Measurements from ENCODE around the gene ACP2.

Gene ACP2

DNA sequence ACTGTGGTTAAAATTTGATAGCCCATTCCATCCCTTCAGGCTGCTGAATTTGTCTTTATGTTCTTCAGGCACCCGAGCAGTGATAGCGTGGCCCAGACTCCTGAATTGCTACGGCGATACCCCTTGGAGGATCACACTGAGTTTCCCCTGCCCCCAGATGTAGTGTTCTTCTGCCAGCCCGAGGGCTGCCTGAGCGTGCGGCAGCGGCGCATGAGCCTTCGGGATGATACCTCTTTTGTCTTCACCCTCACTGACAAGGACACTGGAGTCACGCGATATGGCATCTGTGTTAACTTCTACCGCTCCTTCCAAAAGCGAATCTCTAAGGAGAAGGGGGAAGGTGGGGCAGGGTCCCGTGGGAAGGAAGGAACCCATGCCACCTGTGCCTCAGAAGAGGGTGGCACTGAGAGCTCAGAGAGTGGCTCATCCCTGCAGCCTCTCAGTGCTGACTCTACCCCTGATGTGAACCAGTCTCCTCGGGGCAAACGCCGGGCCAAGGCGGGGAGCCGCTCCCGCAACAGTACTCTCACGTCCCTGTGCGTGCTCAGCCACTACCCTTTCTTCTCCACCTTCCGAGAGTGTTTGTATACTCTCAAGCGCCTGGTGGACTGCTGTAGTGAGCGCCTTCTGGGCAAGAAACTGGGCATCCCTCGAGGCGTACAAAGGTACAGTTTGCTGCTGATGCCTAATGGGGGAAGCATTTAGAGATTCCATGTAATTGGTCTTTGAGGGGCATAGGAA, 26.1 kb upstream of the ACP2 start:
- DNase-seq (ENCODE audit: low read depth): no peak
- no peak overlapping the region for H3K4me3 ChIP-seq (ENCODE audit: control insufficient read depth, low read depth, low read length)
- TF ChIP-seq, protein P1, sequence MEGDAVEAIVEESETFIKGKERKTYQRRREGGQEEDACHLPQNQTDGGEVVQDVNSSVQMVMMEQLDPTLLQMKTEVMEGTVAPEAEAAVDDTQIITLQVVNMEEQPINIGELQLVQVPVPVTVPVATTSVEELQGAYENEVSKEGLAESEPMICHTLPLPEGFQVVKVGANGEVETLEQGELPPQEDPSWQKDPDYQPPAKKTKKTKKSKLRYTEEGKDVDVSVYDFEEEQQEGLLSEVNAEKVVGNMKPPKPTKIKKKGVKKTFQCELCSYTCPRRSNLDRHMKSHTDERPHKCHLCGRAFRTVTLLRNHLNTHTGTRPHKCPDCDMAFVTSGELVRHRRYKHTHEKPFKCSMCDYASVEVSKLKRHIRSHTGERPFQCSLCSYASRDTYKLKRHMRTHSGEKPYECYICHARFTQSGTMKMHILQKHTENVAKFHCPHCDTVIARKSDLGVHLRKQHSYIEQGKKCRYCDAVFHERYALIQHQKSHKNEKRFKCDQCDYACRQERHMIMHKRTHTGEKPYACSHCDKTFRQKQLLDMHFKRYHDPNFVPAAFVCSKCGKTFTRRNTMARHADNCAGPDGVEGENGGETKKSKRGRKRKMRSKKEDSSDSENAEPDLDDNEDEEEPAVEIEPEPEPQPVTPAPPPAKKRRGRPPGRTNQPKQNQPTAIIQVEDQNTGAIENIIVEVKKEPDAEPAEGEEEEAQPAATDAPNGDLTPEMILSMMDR (IDR thresholded peaks at IDR 0.05; ENCODE audit: control insufficient read depth, insufficient read depth, low read depth, low read length, missing control alignments): no peak

DNA sequence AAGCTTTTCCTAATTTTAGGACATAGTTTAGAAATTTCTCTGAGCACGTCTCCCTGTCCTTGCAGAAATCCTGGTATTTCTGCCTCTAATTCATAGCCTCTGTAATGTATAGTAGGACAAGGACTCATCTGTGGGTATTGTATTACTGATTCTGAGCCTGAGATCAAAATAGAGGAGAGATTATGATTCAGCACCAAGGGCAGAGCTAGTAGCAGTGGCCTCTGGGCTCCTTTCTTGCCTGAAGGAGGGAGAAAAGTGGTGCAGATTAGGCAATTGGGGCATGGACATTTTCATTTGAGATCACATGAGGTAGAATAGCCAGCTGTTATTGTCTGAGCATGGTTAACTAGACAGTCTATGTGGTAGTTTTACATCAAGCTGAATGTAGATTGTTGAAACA, 24.1 kb upstream of the ACP2 start:
- TF ChIP-seq, protein P1 (IDR thresholded peaks at IDR 0.05; ENCODE audit: control insufficient read depth, insufficient read depth, low read depth, low read length, missing control alignments): no peak
- no peak for DNase-seq (ENCODE audit: low read depth)
- no peak overlapping the region for H3K4me3 ChIP-seq (ENCODE audit: control insufficient read depth, low read depth, low read length)

DNA sequence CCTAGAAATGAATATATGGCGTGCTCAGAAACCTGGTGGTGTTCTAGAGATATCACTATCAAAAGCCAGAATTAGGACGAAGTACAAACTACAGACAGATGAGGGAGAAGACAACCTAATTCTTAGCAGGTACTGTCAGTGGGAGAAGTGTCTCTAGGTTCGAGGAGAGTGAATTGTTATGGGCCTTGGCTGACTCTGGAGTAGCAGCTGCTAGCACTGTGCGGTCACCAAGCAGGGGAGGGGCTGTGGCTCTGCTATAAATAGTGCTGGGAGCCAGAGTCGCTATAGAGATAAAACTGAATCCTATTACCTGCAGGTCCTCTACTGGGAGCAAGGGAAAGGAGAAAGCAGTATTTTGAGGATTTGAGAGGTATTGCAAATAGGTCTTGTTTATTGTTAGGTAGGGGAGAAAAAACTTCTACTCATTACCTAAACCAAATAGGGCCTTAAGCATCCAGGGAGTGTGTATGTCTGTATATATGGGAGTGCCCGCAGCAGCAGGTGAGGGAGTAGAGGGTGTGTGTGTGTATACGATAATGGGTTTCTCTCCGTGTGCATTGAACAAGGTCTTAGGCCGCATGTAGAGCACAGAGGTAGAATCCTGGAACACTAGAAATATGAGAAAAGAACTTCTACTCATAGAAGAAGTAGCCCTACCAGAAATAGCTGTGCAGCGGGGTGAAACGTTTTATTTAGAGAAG, 23.5 kb upstream of the ACP2 start:
- no peak overlapping the region for H3K4me3 ChIP-seq (ENCODE audit: control insufficient read depth, low read depth, low read length)
- TF ChIP-seq, protein P1 (IDR thresholded peaks at IDR 0.05; ENCODE audit: control insufficient read depth, insufficient read depth, low read depth, low read length, missing control alignments): no peak
- no peak for DNase-seq (ENCODE audit: low read depth)

DNA sequence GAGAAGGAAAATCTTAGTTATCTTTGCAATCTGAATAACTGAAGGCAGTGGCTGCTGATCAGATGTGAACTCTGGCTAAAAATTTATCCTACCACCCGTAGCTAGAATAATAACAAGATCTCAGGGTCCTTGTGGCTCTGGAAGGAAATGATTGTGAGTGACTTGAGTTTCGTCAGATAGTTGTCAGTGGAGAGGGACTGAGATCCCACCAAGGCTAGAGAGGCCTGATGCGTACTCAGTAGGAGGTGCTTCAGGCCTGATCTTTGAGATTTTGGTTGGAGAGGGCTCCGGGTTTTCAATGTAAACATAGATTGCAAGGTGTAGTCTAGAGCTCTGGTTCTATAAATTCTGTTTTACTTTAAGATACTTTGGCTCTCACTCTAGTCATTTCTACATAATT, 22.7 kb upstream of the ACP2 start:
- H3K4me3 ChIP-seq (ENCODE audit: control insufficient read depth, low read depth, low read length): peak overlapping the region; percentile 81; the same call in 1 of the 2 replicates

DNA sequence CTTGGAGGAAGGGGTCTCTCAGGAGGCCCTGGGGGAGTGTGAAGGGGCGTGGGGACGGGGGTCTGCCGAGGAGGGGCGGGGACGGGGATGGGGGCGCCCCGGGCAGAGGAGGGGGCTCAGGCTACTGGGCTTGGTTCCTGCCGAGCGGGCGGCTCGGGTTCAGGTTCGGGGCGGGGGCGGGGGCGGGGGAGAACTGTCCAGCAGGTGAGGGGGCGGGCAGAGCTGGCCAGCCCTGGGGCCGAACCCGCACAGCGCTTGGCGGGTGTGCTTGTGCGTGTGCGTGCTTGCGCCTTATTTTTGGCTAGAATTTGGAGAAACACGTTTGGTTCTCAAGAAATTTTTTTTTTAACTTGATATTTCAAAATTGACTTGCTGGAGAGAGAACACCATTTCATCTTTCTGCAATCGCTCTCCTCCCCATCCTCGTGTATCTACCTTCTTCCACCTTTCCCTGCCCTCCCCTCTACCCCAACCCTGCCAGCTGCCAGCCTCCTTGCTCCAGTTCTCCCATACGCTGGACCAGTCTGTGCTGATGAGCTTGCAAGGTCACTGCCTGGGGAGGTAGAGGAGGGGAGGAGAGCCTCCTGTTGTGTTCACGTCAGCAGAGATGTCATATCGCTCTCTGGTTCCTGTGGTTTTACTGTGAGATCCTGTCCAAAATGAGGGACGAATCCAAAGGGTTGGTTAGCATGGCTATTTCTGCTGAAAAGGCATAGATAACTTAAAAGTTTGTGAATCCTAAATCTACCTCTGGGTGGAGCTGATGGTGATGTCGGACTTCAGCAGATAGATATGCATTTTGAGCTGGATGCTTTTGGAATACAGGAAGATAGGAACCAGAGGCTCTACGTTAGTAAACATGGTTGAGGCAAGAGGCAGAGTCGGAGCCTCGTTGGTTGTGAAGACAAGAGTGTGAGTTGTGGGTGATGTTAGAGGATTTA, 22.0 kb upstream of the ACP2 start:
- TF ChIP-seq, protein P1 (IDR thresholded peaks at IDR 0.05; ENCODE audit: control insufficient read depth, insufficient read depth, low read depth, low read length, missing control alignments): peak; percentile 27
- no peak for DNase-seq (ENCODE audit: low read depth)

More for the DNA sequence above, 22.7 kb upstream of the ACP2 start:
- DNase-seq (ENCODE audit: low read depth): no peak
- TF ChIP-seq, protein P1 (IDR thresholded peaks at IDR 0.05; ENCODE audit: control insufficient read depth, insufficient read depth, low read depth, low read length, missing control alignments): no peak

DNA sequence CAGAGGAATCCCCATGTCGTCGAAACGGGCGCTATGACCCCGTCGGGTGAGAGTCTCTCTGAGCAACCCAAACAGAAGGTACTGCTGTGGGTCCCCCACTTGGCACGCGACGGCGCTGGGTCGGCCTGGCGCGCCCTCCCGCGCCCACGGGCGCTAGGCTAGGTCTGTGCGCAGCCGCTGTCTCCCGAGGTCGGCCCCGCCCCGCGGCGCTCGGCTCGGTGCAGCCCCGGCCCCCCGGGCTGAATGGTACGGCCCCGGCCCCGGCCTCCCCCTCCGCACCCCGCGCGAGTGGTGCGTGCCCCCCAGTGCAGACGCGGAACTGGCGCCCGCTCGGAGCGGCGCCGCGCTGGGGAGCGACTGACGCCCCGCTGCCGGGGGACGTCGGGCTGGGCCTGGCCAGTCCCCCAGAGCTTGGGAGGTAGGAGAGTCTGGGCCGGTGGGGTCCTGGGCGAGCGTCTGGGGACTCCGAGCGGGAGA, 21.3 kb upstream of the ACP2 start, which contains the start of gene MADD:
TSS of gene MADD (plus strand) at position 305 of the 477 bp plus-strand sequence.
- DNase-seq (ENCODE audit: low read depth): no peak
- TF ChIP-seq, protein P1 (IDR thresholded peaks at IDR 0.05; ENCODE audit: control insufficient read depth, insufficient read depth, low read depth, low read length, missing control alignments): no peak

More for the DNA sequence above, 22.0 kb upstream of the ACP2 start:
- H3K4me3 ChIP-seq (ENCODE audit: control insufficient read depth, low read depth, low read length): peak overlapping the region; percentile 81

More for the DNA sequence above, 21.3 kb upstream of the ACP2 start, which contains the start of gene MADD:
- H3K4me3 ChIP-seq (ENCODE audit: control insufficient read depth, low read depth, low read length): peak within 1 kb of the TSS; percentile 81
